GM12878 (cell line): ENCODE data around the gene TRAF2. TPM values are rescaled to one million over a fixed set of nuclear protein-coding genes. Genes with fewer than 3 reads are reported as not detected.
A peak's percentile ranks its signal among the peaks of the same experiment; 100 is the strongest.

Source experiments
- ATAC-seq: fragments of 200-7000 bp; cut with Tn5 transposase; 3 replicates; pipeline ENCODE4 v1.9.1; 2020; ENCODE audit warnings: mild to moderate bottlenecking, moderate library complexity
- BruUV-seq: library from RNA; stranded (reverse); fragments of 400-500 nt; replicated peaks from 2 replicates; lab custom pipeline; 2021; lab: Mats Ljungman, UMichigan
- CTCF ChIA-PET: fragments of 300-600 bp; sonication (Branson Sonifier 250); formaldehyde crosslinking; extraction: SDS; loops from one replicate; lab custom pipeline; 2021; ENCODE audit warnings: inconsistent platforms; lab: Yijun Ruan, JAX
- POLR2A ChIA-PET: fragments of 350-600 bp; formaldehyde crosslinking; extraction: SDS; loops from one replicate; lab custom pipeline; 2021; ENCODE audit warnings: inconsistent platforms; lab: Charles Lee
- RAD21 ChIA-PET: fragments of 300-600 bp; sonication (Branson Sonifier 250); formaldehyde crosslinking; loops from one replicate; lab custom pipeline; 2023; ENCODE audit warnings: antibody characterized with exemption; ENCODE audit not compliant: unreplicated experiment; lab: Charles Lee
- SMC1A ChIA-PET: fragments of 300-600 bp; sonication (Branson Sonifier 250); formaldehyde crosslinking; loops from one replicate; lab custom pipeline; 2023; ENCODE audit not compliant: unreplicated experiment, uncharacterized antibody; lab: Charles Lee
- DNase-seq: peaks from one replicate; pipeline ENCODE4 v3.0.0-alpha.2; 2011; ENCODE audit warnings: low read depth, low spot score
- FAIRE-seq: peaks from 3 replicates; lab custom pipeline; 2011; peaks lifted over from hg19 to GRCh38; lab: Jason Lieb, UNC
- H2AFZ ChIP-seq: 2 replicates; pipeline ENCODE4 v1.6.0; 2011; ENCODE audit warnings: low read depth, low read length, control low read depth; ENCODE audit not compliant: control insufficient read depth
- H3K27ac ChIP-seq: 2 replicates; pipeline ENCODE4 v1.5.1; 2011; ENCODE audit warnings: control low read depth; ENCODE audit not compliant: control insufficient read depth, insufficient read depth
- H3K27me3 ChIP-seq, 2 experiments: replicated peaks in 1 of 2; 2 replicates each; pipeline versions ENCODE4 v1.6.0 to v1.6.1; 2011; ENCODE audit warnings: low read length in 1 of 2; ENCODE audit not compliant: control insufficient read depth in 2 of 2, insufficient read depth in 2 of 2
- H3K36me3 ChIP-seq, 2 experiments: 2 replicates each; pipeline ENCODE4 v1.5.1; 2011; ENCODE audit warnings: low read length in 1 of 2; ENCODE audit not compliant: control insufficient read depth in 2 of 2, insufficient read depth in 2 of 2
- H3K4me1 ChIP-seq: 2 replicates; pipeline ENCODE4 v1.6.1; 2011; ENCODE audit warnings: mild to moderate bottlenecking, low read length, moderate library complexity, mixed read lengths; ENCODE audit not compliant: control insufficient read depth, insufficient read depth
- H3K4me2 ChIP-seq: 2 replicates; pipeline ENCODE4 v1.6.0; 2011; ENCODE audit warnings: control low read depth; ENCODE audit not compliant: control insufficient read depth, insufficient read depth
- H3K4me3 ChIP-seq: fragments of 200-600 bp; sonication (generic); 2 replicates; pipeline ENCODE4 v1.5.1; 2016
- H3K79me2 ChIP-seq: 2 replicates; pipeline ENCODE4 v1.6.0; 2011; ENCODE audit warnings: low read length; ENCODE audit not compliant: control insufficient read depth, insufficient read depth
- H3K9ac ChIP-seq: 2 replicates; pipeline ENCODE4 v1.8.0; 2011; ENCODE audit warnings: low read length, control low read depth, mixed read lengths; ENCODE audit not compliant: control insufficient read depth, insufficient read depth
- H3K9me3 ChIP-seq: replicated peaks from 3 replicates; pipeline ENCODE4 v1.5.1; 2011; ENCODE audit warnings: mild to moderate bottlenecking, low read length; ENCODE audit not compliant: control insufficient read depth, insufficient read depth
- H4K20me1 ChIP-seq: 2 replicates; pipeline ENCODE4 v1.6.0; 2011; ENCODE audit not compliant: control insufficient read depth, insufficient read depth
- FOXM1 ChIP-seq: IDR thresholded peaks from 2 replicates; pipeline ENCODE4 v1.6.1; 2012; ENCODE audit warnings: low read depth, mild to moderate bottlenecking, inconsistent platforms, low read length, moderate library complexity
- MYC ChIP-seq: IDR thresholded peaks from 2 replicates; pipeline ENCODE4 v1.6.1; 2011; ENCODE audit warnings: mild to moderate bottlenecking, low read length, moderate library complexity, inconsistent platforms; ENCODE audit not compliant: insufficient read depth, insufficient replicate concordance, insufficient read length, severe bottlenecking
- PAX8 ChIP-seq: fragments of 450-650 bp; IDR thresholded peaks from 2 replicates; pipeline ENCODE4 v1.6.1; 2017; ENCODE audit warnings: mild to moderate bottlenecking, moderate library complexity
- PRDM15 ChIP-seq: fragments of 450-650 bp; formaldehyde crosslinking; IDR thresholded peaks from 2 replicates; pipeline ENCODE4 v1.4.0; 2020; ENCODE audit warnings: mild to moderate bottlenecking, moderate library complexity
- RB1 ChIP-seq: fragments of 450-650 bp; formaldehyde crosslinking; IDR thresholded peaks from 2 replicates; pipeline ENCODE4 v1.6.1; 2017; ENCODE audit warnings: mild to moderate bottlenecking, borderline replicate concordance
- ZBED1 ChIP-seq: IDR thresholded peaks from 2 replicates; pipeline ENCODE4 v1.6.1; 2016; ENCODE audit warnings: borderline replicate concordance
- WGBS: methylation state at CpG from one replicate; pipeline ENCODE4 v1.1.6; 2016; ENCODE audit warnings: low lambda C conversion rate; ENCODE audit not compliant: insufficient replicate concordance, insufficient coverage; ENCODE audit errors: missing lambda C conversion rate; 5-methylcytosine and 5-hydroxymethylcytosine counted together
- in situ Hi-C: fragments of 300-500 bp; cut with MboI; formaldehyde crosslinking; loops from 9 replicates; pipeline ENCODE4 v1.14.3; 2018; ENCODE audit warnings: mixed read lengths
- intact Hi-C: fragments of 100-400 bp; cut with micrococcal nuclease; formaldehyde crosslinking; loops from one replicate; pipeline ENCODE4 v1.14.2; 2022; ENCODE audit not compliant: unreplicated experiment
- polyA plus RNA-seq, 11 experiments: library from polyadenylated mRNA; depleted of rRNA in 4 of 11; unstranded in 6 of 11; stranded (reverse) in 5 of 11; fragments of >200 nt; fragmentation: Nextera tagmentation in 4 of 11; fragmentation: Illumina TruSeq in 1 of 11; extraction: Ambion mirVana in 4 of 11; extraction: Trizol in 1 of 11; gene quantifications; 1 replicate in 1 of 11; 2 replicates in 10 of 11; pipeline versions ENCODE4 v1.2.1 to v1.2.3, GENCODE V29; 2011 to 2016; ENCODE audit warnings: inconsistent platforms in 2 of 11, missing spikeins in 2 of 11, low read depth in 1 of 11
- total RNA-seq, 4 experiments: library from RNA; depleted of rRNA in 3 of 4; stranded (reverse); fragments of >200 nt in 3 of 4; fragmentation: Illumina TruSeq in 1 of 4; extraction: Trizol in 1 of 4; gene quantifications; 2 replicates each; pipeline versions ENCODE4 v1.2.1 to v1.2.3, GENCODE V29; 2013 to 2021

TRAF2 gene
- total and polyA plus RNA-seq, 10 of the 15 experiments (the other 5 are each of a cell fraction or from before 2014, with no cell fraction given) = 0.34 to 39.5 (median 18.7) TPM

GRCh38 chr9:136950656-136951276 lies 64.5 kb downstream of the TRAF2 start:
- DNase-seq (no peak), FAIRE-seq (no peak), ATAC-seq (no peak)
- intact Hi-C loops (no loop called here), in situ Hi-C loops (no loop called here)
- ChIA-PET POLR2A (interaction anchor here (1.1 kb wide), 1 partner anchor 272 kb away, joined by 3 read pairs; no protein-coding TSS in a partner anchor), CTCF (interaction anchor here (0.7 to 1.3 kb wide), 4 partner anchors 16 to 277 kb away, joined by 3 to 10 read pairs (median 4); partner anchors contain the start of gene RNF224), SMC1A (interaction anchor here (1.1 to 1.5 kb wide), 3 partner anchors 49 to 84 kb away, joined by 3 to 8 read pairs (median 4); no protein-coding TSS in a partner anchor), RAD21 (interaction anchor here (0.8 kb wide), 1 partner anchor 49 kb away, joined by 3 read pairs; no protein-coding TSS in a partner anchor)
- no peaks in the 10 kb centered on the region for H4K20me1 ChIP-seq
- H3K27ac ChIP-seq = peak overlapping the region; percentile 53
- H3K9me3 ChIP-seq = no peaks in the 10 kb centered on the region
- peak overlapping the region; percentile 97 for H2AFZ ChIP-seq
- H3K4me1 ChIP-seq = peaks cover 6% of the 10 kb centered on the region; the same call in 1 of the 2 replicates
- no TSS peak for BruUV-seq
- H3K79me2 ChIP-seq = no peaks in the 10 kb centered on the region
- no peaks in the 10 kb centered on the region for H3K36me3 ChIP-seq
- TF ChIP-seq RB1 (no peak), PAX8 (no peak), MYC (no peak)
- H3K4me3 ChIP-seq = peak overlapping the region; percentile 77
- peak overlapping the region; percentile 78; the same call in 1 of the 2 replicates for H3K9ac ChIP-seq
- 40% methylated on average over 8 of the region's 9 CpGs for WGBS
- no peaks in the 10 kb centered on the region for H3K27me3 ChIP-seq
- H3K4me2 ChIP-seq = peak overlapping the region; percentile 98

GRCh38 chr9:136951541-136952320 lies 65.4 kb downstream of the TRAF2 start, which contains the start of gene LCN12:
LCN12 (plus strand) TSS chr9:136952273; CDS start chr9:136952328, 55 bp downstream.
- no peak within 1 kb of the TSS for H2AFZ ChIP-seq
- no peaks in the 10 kb centered on the region for H3K36me3 ChIP-seq
- H3K9me3 ChIP-seq = no peaks in the 10 kb centered on the region
- no peak for ATAC-seq
- H3K4me1 ChIP-seq = peaks cover 6% of the 10 kb centered on the region; the same call in 1 of the 2 replicates
- no peaks in the 10 kb centered on the region for H3K79me2 ChIP-seq
- TF ChIP-seq PRDM15 (CRISPR knock-in tag) = no peak
- no peak for TF ChIP-seq FOXM1
- no peak for TF ChIP-seq ZBED1
- TF ChIP-seq, all 136 proteins: peak for 0
- POLR2A ChIA-PET = interaction anchor here (0.6 kb wide), 1 partner anchor 271 kb away, joined by 3 read pairs; no protein-coding TSS in a partner anchor
- DNase-seq = no peak
- Histone ChIP-seq H3K4me3 (no peak within 1 kb of the TSS), H3K9ac (no peak within 1 kb of the TSS), H3K27ac (no peak within 1 kb of the TSS), H3K4me2 (no peak within 1 kb of the TSS), H4K20me1 (no peaks in the 10 kb centered on the region), H3K27me3 (no peaks in the 10 kb centered on the region)
- in situ Hi-C loops = no loop called here
- RAD21 ChIA-PET = no interaction called here
- 44% methylated on average over 13 of the region's 14 CpGs for WGBS
- intact Hi-C loops = no loop called here
- no TSS peak for BruUV-seq
- SMC1A ChIA-PET = interaction anchor here (1.1 to 1.5 kb wide), 3 partner anchors 48 to 83 kb away, joined by 3 to 8 read pairs (median 4); no protein-coding TSS in a partner anchor
- no peak for FAIRE-seq
- CTCF ChIA-PET = interaction anchor here (0.7 to 1.3 kb wide), 4 partner anchors 15 to 276 kb away, joined by 3 to 10 read pairs (median 4); partner anchors contain the start of gene RNF224
